ENCODE measurements around the gene SOX5.

DNA sequence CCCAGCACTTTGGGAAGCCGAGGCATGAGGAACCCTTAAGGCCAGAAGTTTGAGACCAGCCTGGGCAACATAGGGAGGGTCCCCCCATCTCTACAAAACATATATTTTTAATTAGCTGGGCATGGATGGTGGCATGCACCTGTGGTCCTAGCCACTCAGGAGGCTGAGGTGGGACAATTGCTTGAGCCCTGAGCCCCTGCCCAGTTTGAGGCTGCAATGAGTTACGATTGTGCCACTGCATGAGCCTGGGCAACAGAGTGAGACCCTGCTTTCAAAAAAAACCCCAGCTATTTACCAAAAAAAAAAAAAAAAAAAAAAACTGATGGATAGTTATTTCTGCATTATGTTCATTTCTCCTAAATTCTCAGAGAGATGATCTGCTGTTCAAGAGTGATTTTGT is 230.0 kb downstream of the SOX5 start:
- TF ChIP-seq, protein P1, sequence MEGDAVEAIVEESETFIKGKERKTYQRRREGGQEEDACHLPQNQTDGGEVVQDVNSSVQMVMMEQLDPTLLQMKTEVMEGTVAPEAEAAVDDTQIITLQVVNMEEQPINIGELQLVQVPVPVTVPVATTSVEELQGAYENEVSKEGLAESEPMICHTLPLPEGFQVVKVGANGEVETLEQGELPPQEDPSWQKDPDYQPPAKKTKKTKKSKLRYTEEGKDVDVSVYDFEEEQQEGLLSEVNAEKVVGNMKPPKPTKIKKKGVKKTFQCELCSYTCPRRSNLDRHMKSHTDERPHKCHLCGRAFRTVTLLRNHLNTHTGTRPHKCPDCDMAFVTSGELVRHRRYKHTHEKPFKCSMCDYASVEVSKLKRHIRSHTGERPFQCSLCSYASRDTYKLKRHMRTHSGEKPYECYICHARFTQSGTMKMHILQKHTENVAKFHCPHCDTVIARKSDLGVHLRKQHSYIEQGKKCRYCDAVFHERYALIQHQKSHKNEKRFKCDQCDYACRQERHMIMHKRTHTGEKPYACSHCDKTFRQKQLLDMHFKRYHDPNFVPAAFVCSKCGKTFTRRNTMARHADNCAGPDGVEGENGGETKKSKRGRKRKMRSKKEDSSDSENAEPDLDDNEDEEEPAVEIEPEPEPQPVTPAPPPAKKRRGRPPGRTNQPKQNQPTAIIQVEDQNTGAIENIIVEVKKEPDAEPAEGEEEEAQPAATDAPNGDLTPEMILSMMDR (IDR thresholded peaks at IDR 0.05): no peak
- TF ChIP-seq POLR2A (IDR thresholded peaks at IDR 0.05) (no peak), POLR2AphosphoS5 (IDR thresholded peaks at IDR 0.05) (no peak)

Data from breast epithelium (tissue), 3 donors.